Stomach smooth muscle (tissue), 2 donors: ENCODE results near the gene TSHZ1.

Experiments
- H3K27ac ChIP-seq: one replicate; pipeline ENCODE4 v1.7.0; 2013; ENCODE audit warnings: mild to moderate bottlenecking, low read length, inconsistent platforms
- H3K27me3 ChIP-seq, 2 donors: one replicate each; pipeline ENCODE4 v1.7.0; 2013; ENCODE audit warnings: low read length in 2 of 2; ENCODE audit not compliant: insufficient read depth in 2 of 2, control insufficient read depth in 1 of 2
- H3K36me3 ChIP-seq, 2 donors: one replicate each; pipeline ENCODE4 v1.7.0; 2013; ENCODE audit warnings: low read length in 2 of 2; ENCODE audit not compliant: control insufficient read depth in 2 of 2, insufficient read depth in 2 of 2
- H3K4me1 ChIP-seq: one replicate; pipeline ENCODE4 v1.7.0; 2013; ENCODE audit warnings: low read length; ENCODE audit not compliant: control insufficient read depth, insufficient read depth
- H3K4me3 ChIP-seq, 2 donors: one replicate each; pipeline ENCODE4 v1.7.0; 2013; ENCODE audit warnings: low read length in 2 of 2
- H3K9ac ChIP-seq, 2 donors: one replicate each; pipeline ENCODE4 v1.7.0; 2013; ENCODE audit warnings: low read length in 2 of 2, mild to moderate bottlenecking in 1 of 2
- H3K9me3 ChIP-seq, 2 donors: one replicate each; pipeline ENCODE4 v1.7.0; 2013; ENCODE audit warnings: low read length in 2 of 2; ENCODE audit not compliant: control insufficient read depth in 2 of 2
- donor health status: healthy.
- donor health status: Pancreatic carcinoma.

The TSHZ1 gene

DNA sequence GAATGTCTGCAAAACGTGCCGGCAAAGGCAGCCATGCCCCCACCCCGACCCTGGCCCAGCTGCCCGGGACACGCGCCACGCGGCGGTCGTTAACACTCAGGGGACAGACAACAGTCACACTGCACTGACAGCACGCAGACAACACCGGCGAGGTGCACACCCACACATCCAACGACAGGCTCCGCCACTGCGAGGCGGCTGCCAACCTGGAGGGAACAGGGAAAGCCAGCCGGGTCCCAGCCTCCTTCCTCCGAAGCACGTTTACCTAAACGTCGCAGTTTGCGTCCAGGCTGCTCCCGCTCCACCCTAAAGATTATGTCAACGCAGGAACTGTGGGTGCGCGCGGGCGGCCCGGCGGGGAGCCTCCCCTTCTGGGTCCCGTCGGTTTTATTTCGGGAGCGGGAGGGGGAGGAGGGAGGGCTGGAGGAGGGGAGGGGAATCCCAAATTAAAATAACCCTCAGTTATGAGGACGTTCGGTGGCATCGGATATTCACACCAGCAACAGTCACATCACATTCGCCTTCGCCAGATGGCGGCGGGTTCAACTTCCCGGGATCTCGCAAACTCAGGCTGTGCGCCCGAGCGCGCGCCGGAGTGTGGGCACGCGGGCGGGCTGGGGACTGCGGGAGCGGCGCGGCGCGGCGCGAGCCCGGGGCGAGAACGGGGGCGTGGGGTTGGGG lies 2.3 kb upstream of the TSHZ1 start:
- peaks cover 21% of the 10 kb centered on the region for H3K4me1 ChIP-seq
- H3K36me3 ChIP-seq: no peaks in the 10 kb centered on the region
- H3K4me3 ChIP-seq: peak overlapping the region; percentile 74 to 98
- no peaks in the 10 kb centered on the region for H3K27me3 ChIP-seq
- H3K9me3 ChIP-seq: no peaks in the 10 kb centered on the region
- peak overlapping the region; percentile 86 to 89 for H3K9ac ChIP-seq
- peak overlapping the region; percentile 95 for H3K27ac ChIP-seq

DNA sequence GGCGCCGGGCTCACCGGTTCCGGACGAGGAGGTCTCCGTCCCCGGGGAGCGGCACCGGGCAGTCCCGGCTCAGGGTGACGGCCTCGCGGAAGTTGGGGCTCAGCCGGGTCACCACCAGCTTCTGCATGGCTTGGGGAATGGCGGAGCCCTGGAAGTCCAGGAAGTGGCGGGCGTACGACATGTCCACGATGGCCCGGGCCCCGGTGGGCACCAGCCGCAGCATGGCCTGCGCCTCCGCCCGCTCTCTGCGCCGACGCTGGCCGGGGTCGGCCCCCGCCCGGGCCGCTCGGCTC lies 1.8 kb upstream of the TSHZ1 start:
- Histone ChIP-seq H3K4me3 (peak overlapping the region; percentile 74 to 98), H3K36me3 (no peaks in the 10 kb centered on the region), H3K9me3 (no peaks in the 10 kb centered on the region), H3K4me1 (peaks cover 20% of the 10 kb centered on the region), H3K27me3 (no peaks in the 10 kb centered on the region), H3K27ac (peak overlapping the region; percentile 95), H3K9ac (peak overlapping the region; percentile 86 to 89)

DNA sequence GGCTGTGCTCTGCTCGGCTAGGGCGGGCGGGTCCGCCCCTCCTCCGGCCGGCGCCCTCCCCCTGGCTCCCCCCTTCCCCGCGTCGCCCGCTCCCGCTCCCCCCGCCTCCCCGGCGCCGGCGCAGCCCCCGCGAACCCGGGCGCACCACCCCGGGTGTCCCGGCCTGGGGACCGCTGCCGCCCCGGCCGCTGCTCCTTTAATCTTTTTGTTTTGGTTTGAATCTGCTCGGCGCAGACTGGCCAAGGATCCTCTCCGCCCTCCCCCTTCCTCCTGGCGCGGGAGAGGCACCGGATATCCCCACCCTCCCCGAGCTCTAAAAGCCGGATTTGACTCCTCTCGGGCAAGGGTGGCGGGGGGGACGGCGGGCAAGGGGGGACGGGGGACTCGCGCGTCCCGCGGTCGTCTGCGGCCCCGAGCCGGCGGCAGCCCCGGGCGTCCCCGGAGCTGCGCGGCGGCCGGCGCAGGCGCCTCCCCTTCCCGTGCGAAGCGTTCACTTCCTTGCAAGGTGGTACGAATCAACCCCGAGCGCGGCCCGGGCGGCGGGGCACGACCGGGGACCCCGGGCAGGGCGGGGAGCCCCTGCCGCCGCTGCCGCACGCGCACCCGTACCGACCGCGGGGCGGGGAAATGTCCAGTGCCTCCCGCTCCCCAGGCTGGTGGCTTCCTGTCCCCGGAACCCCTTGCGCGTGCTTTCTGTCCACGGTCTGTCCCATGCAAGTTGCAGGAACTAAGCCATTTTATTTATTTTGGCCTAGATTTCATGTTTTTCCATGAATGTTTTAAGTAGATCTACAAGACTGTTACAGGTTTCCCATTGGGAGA lies 1.3 kb upstream of the TSHZ1 start, which contains the start of gene PTGR3:
PTGR3 (minus strand) TSS at position 11 of the 822 bp plus-strand sequence. CDS start 81 bp downstream, outside the sequence.
- Histone ChIP-seq H3K27ac (peak within 1 kb of the TSS; percentile 95), H3K4me1 (peaks cover 14% of the 10 kb centered on the region), H3K36me3 (no peaks in the 10 kb centered on the region), H3K9me3 (no peaks in the 10 kb centered on the region), H3K27me3 (no peaks in the 10 kb centered on the region), H3K9ac (peak within 1 kb of the TSS; percentile 86 to 89), H3K4me3 (peak within 1 kb of the TSS; percentile 74 to 98)

DNA sequence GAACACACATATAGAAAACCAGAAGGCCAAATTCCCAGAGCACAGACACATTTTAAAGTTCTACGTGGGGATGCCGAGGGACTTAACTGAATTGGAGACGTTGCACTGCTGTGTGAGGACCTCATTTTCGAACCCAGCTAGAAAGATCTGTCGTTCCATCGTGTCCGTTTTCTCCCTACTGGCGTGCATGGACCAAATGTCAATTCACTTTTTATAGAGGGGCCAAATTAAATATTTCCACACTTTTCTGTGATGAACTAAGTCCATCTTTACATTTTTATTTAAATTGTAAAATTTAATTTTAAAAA lies 692 bp upstream of the TSHZ1 start:
- Histone ChIP-seq H3K9ac (peak overlapping the region; percentile 64 to 89), H3K27me3 (no peaks in the 10 kb centered on the region), H3K27ac (peak overlapping the region; percentile 95), H3K4me1 (peaks cover 12% of the 10 kb centered on the region), H3K36me3 (no peaks in the 10 kb centered on the region), H3K4me3 (peak overlapping the region; percentile 61 to 98), H3K9me3 (no peaks in the 10 kb centered on the region)

DNA sequence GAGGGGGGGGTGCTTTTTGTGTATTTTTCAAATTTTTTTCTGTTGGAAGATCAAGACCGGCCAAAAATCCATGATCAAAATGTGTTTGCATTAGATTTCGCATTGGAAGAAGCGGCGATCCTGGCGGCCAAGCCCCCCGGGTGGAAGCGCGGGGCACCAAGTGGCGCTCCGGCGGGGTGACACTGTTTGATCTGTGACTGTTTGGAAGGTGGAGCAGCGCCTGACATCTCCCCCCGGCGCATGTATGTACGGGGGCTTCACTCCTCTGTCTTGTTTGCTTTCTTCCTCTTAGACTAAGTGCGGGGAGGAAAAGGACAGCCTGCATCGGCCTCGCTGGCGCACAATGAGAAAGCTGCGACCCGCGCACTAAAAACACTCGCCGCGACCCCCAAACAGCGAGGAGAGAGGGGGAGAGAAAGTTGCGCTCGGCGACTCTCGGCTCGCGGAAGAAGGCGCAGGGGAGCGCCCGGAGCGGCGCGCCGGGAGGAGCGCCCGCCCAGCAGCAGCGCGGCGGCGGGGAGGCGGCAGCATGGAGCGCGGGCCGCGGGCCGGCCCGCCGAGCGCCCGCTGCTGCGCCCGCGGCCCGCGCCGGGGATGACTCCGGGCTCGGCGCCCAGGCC lies 515 bp downstream of the TSHZ1 start:
- Histone ChIP-seq H3K27me3 (no peaks in the 10 kb centered on the region), H3K4me1 (peaks cover 17% of the 10 kb centered on the region)

DNA sequence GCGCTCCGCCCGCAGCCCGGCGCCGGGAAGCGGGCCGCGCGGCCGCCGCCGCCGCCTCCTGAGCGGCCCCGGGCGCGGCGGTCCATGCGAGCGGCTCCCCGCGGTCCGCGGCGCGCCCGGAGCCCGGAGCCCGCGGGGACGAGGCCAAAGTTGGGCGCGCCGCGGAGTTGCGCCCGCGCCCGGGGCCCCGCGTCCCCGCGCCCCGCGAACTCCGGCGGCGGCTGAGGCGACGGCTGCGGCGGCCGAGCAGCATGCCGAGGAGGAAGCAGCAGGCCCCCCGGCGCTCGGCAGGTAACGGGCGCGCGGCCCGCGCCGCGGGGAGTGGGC lies 992 bp downstream of the TSHZ1 start:
- Histone ChIP-seq H3K4me3 (peak overlapping the region; percentile 71 to 81), H3K27me3 (no peaks in the 10 kb centered on the region), H3K36me3 (no peaks in the 10 kb centered on the region), H3K9ac (peak overlapping the region; percentile 65 to 68), H3K27ac (peak overlapping the region; percentile 70), H3K4me1 (peaks cover 18% of the 10 kb centered on the region), H3K9me3 (no peaks in the 10 kb centered on the region)

More for the DNA sequence above, 515 bp downstream of the TSHZ1 start:
- Histone ChIP-seq H3K36me3 (no peaks in the 10 kb centered on the region), H3K9ac (peak overlapping the region; percentile 80 to 83), H3K9me3 (no peaks in the 10 kb centered on the region), H3K27ac (peak overlapping the region; percentile 95), H3K4me3 (peak overlapping the region; percentile 86 to 98)

DNA sequence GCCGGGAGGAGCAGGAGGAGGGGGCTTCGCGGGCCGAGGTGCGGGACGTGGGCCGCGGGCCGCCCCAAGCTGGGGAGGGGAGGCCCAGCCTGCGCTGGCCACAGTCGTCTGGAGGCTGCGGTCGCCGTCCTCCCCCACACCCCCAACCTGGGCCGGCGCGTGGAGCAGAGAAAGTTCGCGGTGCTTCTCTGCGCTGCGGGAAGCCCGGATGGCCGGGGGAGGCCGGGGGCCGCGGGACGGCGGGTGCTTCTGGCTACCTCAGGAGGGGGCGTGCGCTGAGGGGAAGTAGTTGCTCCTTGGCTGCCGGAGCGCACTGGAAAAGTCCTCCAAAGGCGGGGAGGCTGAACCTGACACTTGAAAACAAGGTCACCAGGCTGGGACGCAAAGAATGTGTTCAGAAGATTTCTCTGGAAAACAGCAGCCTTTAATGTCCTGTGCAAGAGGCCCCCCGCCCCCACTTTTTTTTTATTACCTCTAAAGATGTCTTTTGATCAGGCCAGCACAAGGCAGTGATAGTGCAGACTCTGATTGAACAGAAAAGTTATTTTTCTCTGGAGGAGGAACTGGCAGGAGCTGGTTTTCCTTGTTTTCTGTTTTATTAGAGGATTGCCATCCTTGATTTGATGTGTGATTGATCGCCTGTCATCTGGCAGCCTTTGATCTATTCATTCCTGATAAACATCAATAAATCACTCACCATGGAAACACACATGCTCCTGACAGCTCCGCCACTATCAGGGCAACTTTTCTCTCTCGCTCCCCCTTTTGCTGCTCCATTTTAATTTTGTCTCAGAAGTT lies 1.6 kb downstream of the TSHZ1 start:
- H3K36me3 ChIP-seq: no peaks in the 10 kb centered on the region
- no peaks in the 10 kb centered on the region for H3K27me3 ChIP-seq
- H3K4me3 ChIP-seq: peak overlapping the region; percentile 71 to 81
- peak overlapping the region; percentile 70 for H3K27ac ChIP-seq
- H3K4me1 ChIP-seq: peaks cover 19% of the 10 kb centered on the region
- no peaks in the 10 kb centered on the region for H3K9me3 ChIP-seq
- peak overlapping the region; percentile 65 to 68 for H3K9ac ChIP-seq

DNA sequence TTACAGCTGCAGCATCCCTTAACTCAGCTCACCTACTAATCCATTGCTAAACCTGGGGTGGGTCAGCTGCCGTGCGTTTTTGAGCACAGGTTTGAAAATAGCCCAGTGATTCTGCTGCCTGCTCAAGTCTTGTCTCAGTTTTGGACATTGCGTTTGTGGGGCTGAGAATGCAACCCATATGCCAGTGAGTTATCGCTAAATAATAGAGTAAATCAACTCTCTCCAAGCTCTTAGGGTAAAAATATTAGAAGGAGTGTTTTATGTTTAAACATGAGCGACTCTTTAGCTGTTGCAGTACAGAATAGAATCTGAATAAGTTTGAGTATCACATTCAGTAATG lies 2.1 kb downstream of the TSHZ1 start:
- Histone ChIP-seq H3K27me3 (no peaks in the 10 kb centered on the region), H3K9ac (peak overlapping the region; percentile 60 to 65), H3K27ac (peak overlapping the region; percentile 70), H3K9me3 (no peaks in the 10 kb centered on the region), H3K4me1 (peaks cover 17% of the 10 kb centered on the region), H3K4me3 (peak overlapping the region; percentile 71 to 81), H3K36me3 (no peaks in the 10 kb centered on the region)

DNA sequence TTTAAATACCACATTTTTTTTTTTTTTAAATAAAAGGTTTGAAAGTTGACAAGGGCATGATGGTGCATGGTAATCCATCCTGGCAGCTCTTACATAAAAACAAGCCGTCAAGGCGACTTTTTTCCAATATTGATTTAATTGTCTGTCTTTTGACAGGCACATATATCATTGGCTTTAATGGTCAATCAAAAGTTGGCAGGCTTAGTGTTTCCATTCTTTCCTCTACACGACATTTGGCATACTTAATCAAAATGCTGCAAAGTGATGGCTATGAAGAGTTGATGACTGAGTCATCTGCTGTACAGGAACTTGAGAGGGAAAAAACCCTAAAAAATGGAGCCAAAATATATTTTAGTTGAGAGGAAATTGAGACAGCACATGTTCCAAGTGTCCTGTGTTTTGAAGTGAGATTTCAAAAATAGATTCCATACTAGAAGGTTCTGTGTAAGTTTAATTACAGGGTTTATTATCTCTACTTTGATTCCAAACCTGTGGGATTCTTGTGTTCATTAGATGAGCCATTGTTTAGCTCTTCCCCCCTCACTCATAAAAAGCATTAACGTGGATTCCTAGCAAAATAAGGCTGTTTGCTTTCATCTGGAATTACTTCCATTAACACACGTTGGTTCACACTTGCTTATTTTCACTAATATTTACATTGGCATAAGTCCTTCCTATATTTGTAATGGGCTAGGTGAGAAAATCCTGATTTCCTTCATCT lies 3.2 kb downstream of the TSHZ1 start:
- Histone ChIP-seq H3K4me1 (peaks cover 23% of the 10 kb centered on the region), H3K27ac (peak overlapping the region; percentile 70), H3K9me3 (no peaks in the 10 kb centered on the region), H3K36me3 (no peaks in the 10 kb centered on the region), H3K27me3 (no peaks in the 10 kb centered on the region), H3K9ac (peak overlapping the region in 1 of 2 donors; percentile 23), H3K4me3 (peak overlapping the region; percentile 42 to 81)

DNA sequence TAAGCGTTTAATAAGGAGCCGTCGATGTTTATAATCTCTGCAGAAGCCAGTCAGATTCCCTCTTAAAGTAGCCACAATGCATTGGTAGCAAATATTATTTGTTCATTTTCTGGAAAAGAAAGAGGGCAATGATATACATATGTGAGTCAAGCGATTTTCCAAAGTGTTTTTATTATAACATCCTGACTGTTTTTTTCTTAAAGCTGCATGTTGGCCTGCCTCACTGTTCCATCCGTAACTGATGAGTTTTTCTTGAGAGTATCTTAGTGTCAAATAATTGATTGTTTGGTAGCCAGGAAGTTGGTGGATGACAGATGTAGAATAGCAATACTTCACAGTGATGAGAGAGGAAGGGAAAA lies 3.7 kb downstream of the TSHZ1 start:
- Histone ChIP-seq H3K27ac (peak overlapping the region; percentile 70), H3K9ac (peak overlapping the region in 1 of 2 donors; percentile 25), H3K9me3 (no peaks in the 10 kb centered on the region), H3K27me3 (no peaks in the 10 kb centered on the region), H3K36me3 (no peaks in the 10 kb centered on the region), H3K4me3 (peak overlapping the region; percentile 42 to 81), H3K4me1 (peaks cover 23% of the 10 kb centered on the region)
